Measurements from ENCODE around the gene ERC2.

Gene ERC2

DNA sequence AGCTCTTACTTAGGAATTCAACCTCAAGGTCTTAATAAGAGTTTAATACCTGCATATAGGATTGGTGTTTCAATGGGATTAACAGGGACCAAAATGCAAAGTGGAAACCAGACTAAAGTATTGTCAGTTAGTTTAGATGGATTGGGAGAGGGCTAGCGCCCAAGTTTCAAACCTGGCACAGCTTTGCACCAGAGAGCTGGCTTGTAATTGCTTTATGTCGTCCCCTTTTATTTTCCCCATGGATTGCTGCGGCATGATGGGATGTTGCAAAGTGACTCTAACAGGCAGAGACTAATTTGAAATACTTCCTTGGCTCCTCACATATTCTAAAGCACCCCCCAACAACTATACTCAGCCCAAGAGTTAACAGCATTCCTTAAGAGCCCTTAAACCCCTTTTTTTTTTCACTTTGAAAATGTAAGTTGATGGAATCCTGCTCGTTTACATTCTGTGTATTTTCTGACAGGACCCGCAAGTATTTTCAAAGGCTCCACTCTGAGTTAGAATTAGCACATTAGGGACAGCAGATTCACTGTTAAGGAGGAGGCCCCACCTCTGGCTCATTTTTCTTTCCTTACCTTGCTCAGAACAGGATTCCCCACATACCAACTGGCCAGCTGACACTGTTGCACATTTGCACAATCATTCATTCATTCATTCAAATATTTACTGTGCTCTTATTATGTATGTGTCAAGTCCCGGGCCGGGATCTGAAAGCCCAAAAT lies 214.2 kb downstream of the ERC2 start:
- no peak for DNase-seq (ENCODE audit: low read depth in 3 of 3)

DNA sequence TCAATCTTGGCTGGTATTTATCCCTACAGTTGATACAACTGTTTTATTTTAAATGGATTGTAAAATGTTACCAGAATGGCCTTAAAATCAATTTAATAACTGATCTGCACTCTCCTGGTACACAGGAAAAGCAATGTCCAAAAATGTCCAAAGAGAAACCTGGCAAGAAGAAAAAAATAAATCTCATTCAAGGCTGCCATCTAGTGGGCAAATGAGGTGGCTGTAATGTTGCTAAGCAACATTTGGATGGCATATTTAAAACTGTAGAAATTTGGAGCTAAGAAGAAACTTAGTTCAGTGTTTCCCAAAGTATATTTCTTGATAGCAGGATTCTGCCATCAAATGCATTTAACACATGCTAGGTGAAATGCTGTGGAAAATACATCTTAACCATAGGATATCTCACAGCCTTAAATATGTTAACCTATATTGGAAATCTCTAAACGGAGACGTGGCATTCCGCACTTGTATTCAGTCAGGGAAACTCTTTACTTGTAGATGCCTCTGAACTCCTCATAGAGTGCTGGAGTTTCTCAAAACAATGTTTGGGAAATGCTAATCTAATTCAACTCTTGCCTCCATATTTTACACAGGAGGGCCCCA lies 216.8 kb downstream of the ERC2 start:
- peak in 1 of 3 donors; percentile 0 for DNase-seq (ENCODE audit: low read depth in 3 of 3)

DNA sequence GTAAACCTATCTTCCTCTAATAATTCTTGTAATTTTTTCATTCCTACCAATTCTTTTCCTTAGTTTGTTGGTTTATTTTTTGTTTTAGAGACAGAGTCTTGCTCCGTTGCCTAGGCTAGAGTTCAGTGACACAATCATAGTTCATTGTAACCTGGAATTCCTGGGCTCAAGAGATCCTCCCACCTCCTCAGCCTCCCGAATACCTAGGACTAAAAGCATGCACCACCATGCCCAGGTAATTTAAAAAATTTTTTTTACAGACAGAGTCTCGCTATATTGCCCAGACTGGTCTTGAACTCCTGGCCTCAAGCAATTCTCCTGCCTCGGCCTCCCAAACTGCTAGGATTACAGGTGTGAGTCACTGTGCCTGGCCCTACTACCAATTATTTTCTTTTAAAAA lies 220.2 kb downstream of the ERC2 start:
- no peak for DNase-seq (ENCODE audit: low read depth in 3 of 3)

DNA sequence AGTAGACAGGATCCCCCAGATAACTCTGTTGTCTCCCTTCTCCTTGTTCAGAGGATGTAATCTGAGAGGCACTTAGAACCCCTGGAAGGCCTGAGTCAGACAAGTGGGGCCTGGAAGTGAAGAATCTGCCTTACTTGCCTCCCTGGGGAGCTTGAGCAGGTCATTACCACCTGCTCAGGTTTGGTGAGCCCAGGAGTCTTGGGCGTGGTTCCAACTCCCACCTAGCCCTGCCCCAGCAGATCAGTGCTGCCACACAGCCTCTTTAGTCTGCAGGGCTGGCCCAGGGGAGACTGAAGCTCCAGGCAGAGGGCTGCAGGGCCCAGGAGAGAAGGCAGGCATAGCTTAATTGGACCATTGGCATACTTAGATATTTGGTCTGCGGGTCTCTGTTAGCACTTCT lies 230.0 kb downstream of the ERC2 start:
- DNase-seq (ENCODE audit: low read depth in 3 of 3), result no peak

DNA sequence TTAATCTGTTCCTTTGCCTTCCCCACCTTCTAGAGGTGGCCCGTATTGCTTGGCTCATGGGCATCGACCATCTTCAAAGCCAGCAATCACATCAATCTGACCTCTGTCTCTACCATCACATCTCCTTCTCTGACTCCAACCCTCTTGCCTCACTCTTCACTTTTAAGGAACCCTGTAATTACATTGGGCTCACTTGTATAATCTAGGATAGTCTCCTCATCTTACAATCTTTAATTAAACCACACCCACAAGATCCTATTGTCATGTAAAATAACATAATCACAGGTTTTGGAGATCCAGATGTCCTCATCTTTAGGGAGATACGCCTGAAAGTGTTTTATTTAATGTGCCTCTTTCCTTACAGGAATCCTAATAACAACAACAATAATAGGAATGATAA lies 234.5 kb downstream of the ERC2 start:
- no peak for DNase-seq (ENCODE audit: low read depth in 3 of 3)

DNA sequence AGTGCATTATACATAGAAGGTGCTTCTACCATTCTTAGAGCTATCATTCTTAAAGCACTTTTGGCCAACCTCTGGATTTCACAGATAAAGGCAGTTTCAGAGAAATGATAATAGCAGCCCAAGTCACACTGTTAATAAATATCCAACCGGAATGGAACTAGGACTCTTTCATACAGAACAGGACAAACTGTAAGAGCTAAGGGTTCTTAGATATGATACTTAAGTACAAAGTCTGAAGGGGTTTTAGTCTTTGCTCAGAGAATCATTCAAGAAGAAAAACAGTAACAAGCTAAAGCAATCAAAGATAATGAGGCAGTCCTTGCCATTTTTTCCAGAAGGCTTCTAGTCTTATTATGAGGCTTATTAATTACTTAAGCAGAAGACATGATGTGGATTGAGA lies 239.0 kb downstream of the ERC2 start:
- no peak for DNase-seq (ENCODE audit: low read depth in 3 of 3)

DNA sequence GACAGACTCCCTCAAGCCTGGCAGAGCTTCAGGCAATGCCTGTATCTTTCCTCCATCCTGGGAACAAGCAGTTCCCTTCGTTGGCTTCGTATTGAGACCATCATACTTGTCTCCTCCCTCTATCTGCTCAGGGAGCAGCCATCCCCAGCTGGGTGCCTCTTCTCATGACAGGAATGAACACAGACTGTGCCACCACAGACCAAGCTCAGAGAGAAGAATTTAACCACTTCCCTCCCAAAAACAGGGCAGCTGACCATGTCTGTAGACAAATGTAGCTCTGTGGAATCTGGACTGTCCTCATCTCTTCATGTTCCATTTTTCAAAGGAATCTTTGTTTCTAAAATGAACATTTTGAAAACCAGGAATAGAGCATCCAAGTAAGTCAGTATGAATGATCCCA lies 245.4 kb downstream of the ERC2 start:
- no peak for DNase-seq (ENCODE audit: low read depth in 3 of 3)

DNA sequence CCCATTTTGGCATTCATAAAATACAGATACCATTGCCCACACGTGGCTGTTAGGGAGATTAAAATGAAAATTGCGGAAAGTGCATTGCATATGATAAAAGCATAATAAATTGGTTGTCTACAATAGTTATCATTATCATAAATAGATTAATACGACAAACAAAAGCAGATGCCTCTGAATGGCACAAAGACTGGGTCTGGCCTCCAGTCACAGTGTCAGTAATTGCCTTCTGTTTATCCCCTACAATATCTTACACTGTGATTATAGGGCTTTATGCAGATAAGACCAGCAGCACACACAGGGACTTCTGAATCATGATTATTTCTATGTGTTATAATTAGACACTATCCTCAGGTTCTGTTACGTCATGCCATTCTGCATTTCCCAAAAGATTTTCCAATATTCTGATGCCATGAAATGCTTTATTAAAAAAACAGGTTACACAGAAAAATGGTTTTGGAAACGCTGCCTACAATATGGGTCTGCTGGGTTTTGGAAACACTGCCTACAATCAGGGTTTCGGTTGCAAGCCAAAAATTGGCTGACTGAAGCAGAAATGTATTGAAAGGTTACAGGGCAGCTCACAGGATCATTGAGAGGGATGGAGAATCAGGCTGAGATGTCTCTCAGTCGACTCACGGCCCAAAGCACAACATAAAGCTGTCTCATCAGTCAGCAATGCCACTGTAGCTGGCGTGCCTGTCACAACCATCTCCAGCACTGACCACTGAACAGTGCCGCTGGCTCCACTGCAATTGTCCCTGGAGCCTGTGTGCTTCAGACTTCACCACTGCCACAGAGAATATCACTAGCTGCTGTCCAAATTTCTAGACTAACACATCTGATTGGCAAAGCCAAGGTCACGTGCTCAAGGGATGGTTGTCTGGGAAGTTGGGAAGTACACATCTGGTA lies 248.1 kb downstream of the ERC2 start:
- no peak for DNase-seq (ENCODE audit: low read depth in 3 of 3)

DNA sequence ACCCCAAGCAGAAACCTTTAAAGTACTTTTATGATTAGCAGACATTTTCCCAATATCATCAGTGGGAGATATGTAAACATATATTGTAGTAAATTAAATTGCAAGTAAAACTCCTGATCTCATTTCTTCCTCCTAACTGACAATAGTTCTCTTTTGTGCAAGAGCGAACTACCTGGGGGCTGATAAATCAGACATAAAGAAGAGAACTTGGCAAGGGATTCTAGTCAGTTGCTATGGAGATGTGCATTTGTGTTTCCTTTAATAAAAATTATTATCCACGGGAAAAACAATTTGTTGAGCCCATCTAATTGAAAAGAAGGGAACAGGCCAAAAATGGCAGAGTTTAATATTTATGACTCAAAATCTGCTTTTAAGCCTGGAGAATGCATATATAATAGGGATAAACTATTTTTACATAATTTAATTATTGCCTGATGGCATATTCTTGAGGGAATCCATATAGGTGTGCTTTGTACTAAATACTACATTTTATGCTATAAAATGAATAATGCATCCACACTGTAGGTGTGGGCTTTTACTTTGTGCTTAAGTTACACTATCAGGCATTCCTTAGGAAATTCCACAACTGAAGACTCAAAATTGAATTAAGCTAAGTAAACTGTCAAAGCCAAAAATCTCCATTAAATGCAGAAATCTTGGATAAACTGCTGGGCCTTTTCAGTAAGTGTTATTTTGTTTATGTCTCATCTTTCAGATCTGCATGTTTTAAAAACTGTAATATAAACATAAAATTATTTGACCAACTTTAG lies 258.1 kb downstream of the ERC2 start:
- no peak for DNase-seq (ENCODE audit: low read depth in 3 of 3)

DNA sequence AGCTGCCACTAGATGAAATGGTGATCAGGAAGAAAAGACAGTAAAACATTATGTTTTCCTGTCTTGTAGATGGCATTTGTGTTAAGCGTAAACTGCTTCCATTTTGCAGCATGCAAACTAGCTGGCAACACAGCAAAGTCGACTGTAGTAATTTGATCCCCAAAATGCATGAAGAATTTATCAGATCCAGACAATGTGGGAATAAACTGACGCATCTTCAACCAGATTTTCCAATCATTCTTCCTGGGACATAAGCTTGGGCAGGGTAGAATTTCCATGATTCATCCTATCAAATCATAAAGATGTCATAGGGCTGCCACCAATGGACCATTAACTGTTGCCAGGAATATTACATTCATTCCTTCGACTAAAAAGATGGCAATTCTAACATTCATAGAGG lies 260.3 kb downstream of the ERC2 start:
- no peak for DNase-seq (ENCODE audit: low read depth in 3 of 3)

DNA sequence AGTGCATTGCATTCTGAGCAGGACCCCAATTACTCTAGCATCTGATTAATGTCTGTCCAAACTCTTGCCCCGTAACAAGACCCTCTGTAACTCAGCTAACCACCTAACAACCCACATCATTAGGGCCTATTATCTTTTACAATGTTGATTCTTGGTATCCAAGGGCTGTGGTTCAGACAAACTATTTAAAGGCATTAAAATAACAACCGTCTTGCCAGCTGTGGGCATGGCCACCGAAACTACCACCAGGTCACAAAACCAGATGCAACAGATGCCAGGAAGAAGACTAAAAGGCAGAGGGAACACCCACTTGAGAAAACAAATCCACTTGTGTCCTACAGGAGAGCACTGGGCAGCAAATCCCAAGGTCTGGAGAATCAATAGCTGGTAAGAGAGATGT lies 262.9 kb downstream of the ERC2 start:
- no peak for DNase-seq (ENCODE audit: low read depth in 3 of 3)

DNA sequence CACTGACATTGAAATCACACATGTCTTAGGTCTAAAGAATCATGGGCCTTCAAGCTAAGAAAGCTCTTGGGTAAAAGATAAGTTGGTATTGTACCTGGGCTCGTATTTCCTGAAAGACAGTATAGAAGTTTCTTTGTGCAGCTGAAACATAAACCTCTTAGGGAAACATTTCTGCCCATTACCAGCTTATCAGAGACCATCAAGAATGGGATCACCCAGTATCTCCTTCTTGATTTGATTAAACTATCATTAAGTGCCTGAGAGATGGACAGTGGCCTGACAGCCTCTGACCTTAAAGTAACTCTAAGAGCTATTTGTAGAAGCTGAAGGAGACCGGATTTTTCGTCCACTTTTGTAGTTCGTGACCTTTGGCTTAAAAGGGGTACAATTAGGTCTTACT lies 265.3 kb downstream of the ERC2 start:
- no peak for DNase-seq (ENCODE audit: low read depth in 3 of 3)

DNA sequence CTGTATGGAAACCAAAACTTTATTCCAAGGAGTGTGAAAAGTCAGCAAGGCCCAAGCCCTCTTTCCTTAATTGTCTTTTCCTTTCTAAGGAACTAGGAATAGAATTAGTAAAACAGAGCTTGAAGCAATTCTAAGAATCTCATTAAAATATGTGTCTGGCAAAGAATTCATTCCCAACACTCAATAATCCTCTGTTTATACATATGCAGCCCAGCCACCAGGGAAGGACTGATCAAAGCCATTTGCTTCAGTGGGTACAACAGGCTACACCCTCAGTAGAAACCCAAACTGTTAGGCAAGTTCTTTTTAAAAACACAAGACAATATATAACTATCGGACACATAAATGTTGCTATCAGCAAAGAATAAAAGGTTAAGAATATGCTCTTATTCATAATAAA lies 266.9 kb downstream of the ERC2 start:
- no peak for DNase-seq (ENCODE audit: low read depth in 3 of 3)

DNA sequence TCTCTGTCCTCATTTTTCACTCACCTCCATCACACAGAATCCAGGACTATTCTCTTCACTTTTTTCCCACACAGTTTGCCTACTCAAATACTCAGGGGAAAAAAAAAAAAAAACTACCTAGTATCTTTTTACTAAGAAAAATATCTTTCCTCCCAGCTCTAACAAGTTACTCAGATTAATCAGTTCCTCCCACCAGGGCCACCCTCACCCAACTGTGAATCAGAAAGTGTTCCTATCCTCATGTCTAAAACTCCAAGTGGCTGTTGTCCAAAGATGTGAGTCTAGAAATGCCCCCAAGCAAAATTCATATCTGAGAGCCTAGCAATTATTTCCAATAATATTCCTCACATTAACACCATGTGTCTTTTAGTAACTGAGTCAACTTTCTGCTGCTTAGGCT lies 268.0 kb downstream of the ERC2 start:
- no peak for DNase-seq (ENCODE audit: low read depth in 3 of 3)

DNA sequence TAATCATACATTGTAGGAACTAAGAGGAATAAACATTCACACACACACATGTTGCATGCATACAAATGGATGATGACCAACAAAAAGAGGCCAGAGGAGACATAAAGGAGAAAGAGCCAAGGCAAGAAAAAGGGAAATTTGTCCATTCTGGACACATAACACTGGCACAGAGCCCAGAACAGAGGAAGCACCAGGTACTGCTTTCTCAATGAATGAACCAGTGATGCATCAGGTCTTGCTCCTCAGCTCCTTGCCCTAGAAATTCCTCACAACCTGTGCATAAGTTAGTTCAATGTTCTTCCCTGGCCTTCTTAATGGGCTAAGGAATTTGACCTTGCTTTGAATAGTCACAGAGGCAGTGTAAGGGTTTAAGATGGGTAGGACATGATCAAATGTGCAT lies 270.3 kb downstream of the ERC2 start:
- no peak for DNase-seq (ENCODE audit: low read depth in 3 of 3)

DNA sequence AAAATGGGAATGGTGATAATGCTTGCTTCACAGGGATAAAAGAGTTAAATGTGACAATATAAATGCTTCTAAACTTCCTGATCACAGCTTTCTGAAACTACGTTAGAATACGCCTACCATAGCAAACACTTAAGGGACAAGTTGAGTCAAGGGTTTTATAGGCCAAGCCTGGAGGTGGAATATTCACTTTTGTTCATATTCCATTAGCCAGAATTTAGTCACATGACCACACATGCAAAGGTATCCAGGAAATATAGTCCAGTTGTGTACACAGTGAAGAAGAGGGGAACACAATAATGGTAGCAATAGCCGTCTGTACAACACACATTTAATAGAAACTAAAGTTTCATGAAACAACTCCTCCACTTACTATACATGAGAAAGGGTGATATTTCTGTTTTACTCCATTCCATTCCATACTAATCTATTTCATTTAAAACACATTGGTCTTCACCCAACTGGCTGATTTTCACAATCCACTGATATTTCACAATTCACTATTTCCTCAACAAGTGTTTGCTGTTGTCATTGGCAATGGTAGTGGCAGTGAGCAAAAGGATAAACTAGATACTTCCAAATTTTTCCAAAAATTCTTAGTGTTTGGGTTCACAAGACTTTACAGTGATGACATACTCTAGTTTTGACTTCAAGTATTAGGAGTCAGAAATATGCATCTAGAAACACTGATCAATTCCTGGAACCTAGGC lies 270.9 kb downstream of the ERC2 start:
- no peak for DNase-seq (ENCODE audit: low read depth in 3 of 3)

DNA sequence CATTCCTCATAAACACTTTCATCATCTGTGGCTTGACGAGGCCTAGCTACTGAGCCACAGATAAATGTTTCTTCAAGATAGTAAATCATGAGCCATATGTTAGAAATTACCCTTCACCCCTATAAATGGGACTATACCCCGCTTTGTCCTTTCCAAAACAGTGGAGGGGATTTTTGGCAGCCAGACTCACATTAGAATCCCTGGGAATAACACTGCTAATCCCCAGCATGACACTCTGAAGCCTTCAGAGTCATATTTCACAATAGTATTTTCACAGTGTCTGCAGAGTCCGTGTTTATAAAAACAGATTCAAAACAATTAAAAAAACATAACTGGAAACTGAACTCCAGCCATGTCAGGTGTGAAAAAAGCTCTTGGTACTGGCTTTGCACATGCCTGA lies 271.6 kb downstream of the ERC2 start:
- no peak for DNase-seq (ENCODE audit: low read depth in 3 of 3)

DNA sequence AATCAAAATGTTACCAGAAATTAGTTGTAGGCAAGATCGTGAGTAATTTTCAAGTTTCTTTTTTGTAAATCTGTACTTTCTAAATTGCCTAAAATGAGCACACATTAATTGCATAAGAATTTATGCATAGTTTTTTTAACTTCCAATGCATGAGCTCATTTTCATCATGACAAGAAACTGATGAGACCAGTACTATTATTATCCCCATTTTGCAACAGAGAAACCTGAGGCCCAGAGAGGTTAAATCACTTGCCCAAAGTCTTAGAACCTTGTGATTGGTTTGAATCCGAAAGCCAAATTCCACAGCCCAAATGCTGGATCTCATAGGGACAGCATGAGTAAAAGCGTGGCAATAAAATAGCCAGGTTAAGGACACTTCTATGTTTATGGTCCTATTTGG lies 274.7 kb downstream of the ERC2 start:
- DNase-seq (ENCODE audit: low read depth in 3 of 3), result no peak

DNA sequence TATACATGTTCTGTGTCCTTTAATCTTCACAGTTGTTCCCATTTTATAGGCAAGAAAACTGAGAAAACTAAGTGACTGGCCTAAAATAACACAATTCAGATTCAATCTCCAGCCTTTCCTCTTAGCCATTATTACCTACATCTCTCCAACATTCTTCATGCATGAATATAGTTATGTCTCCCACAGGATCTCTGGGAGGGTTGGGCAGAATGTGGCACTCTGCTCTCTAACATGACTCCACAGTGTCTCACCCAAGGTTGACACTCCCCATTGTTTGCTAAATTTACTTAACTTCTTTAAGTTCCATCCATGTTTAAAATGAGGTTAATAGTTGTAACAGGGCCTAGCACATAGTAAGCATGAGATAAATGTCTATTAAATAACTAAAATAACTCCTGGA lies 276.3 kb downstream of the ERC2 start:
- no peak for DNase-seq (ENCODE audit: low read depth in 3 of 3)

DNA sequence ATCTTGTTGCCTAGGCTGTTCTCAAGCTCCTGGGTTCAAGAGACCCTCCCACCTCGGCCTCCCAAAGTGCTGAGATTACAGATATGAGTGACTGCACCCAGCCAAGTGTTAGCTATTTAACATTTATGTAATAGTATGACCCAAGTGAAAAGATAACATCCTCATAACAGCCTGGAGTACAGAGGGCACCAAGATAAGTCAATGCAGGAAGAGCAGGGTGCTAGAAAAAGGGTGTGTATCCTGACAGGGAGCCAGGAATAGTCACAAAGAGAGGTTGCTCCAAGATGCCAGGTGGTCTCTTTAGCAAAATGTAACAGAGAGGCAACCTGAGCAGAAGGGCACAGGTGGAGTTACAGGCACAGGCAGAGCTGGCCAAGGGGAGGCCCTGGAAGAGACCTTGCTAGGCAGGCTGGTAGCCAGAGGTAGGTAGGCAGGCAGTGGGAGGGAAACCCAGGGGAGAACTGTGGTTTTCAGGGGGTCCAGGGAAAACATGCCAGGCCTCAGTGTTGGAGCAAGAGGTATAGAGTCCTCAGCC lies 277.4 kb downstream of the ERC2 start:
- no peak for DNase-seq (ENCODE audit: low read depth in 3 of 3)

DNA sequence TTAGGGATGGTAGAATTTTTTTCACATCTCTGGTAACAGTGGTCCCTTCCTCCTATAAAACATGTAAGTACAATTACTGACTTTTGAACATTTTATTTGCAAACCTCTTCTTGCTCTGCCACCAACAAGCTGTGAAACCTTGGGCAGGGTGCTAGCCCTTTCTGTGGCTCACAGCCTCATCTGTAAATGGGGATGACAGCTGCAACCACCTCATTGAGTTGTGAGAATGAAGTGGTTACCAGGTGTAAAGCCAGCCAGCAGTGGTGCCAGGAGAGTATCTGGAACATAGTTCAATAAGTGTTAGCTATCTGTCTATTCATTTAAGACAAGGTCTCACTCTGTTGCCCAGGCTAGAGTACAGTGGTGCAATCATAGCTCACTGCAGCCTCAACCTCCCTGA lies 278.1 kb downstream of the ERC2 start:
- DNase-seq (ENCODE audit: low read depth in 3 of 3), result no peak

Data from stimulated activated CD4-positive, alpha-beta T cell treated with anti-CD3 and anti-CD28 coated beads, TNF-alpha, amount 100 ng/mL, for 48 hours (primary cell).